Panc1 (cell line): ENCODE data around the gene RNF213. TPM values are rescaled to one million over a fixed set of nuclear protein-coding genes. Genes with fewer than 3 reads are reported as not detected.
A peak's percentile ranks its signal among the peaks of the same experiment; 100 is the strongest.

ENCODE experiments used
- ATAC-seq: fragments of 200-7000 bp; cut with Tn5 transposase; 2 replicates; pipeline ENCODE4 v1.9.1; 2020; ENCODE audit warnings: mild to moderate bottlenecking, moderate library complexity
- BruUV-seq: library from RNA; stranded (reverse); fragments of 400-500 nt; replicated peaks from 2 replicates; lab custom pipeline; 2021; lab: Mats Ljungman, UMichigan
- CTCF ChIA-PET: fragments of 300-600 bp; sonication (Branson Sonifier 250); formaldehyde crosslinking; loops from one replicate; lab custom pipeline; 2022; ENCODE audit warnings: antibody characterized with exemption; lab: Charles Lee
- POLR2A ChIA-PET: fragments of 300-600 bp; sonication (Branson Sonifier 250); formaldehyde crosslinking; loops from one replicate; lab custom pipeline; 2022; ENCODE audit warnings: antibody characterized with exemption; lab: Charles Lee
- DNase-seq: peaks from one replicate; pipeline ENCODE4 v3.0.0-alpha.2; 2010; ENCODE audit warnings: low read depth, low spot score
- H3K27ac ChIP-seq: 2 replicates; pipeline ENCODE4 v1.5.1; 2011; ENCODE audit warnings: mild to moderate bottlenecking, low read length, inconsistent platforms
- H3K27me3 ChIP-seq: fragments of 200-500 bp; sonication (Bioruptor generic); 2 replicates; pipeline ENCODE4 v1.6.0; 2014; ENCODE audit warnings: low read length, inconsistent platforms; ENCODE audit not compliant: control insufficient read depth, insufficient read depth
- H3K36me3 ChIP-seq: fragments of 200-500 bp; sonication (Bioruptor generic); 2 replicates; pipeline ENCODE4 v1.5.1; 2014; ENCODE audit warnings: inconsistent platforms, mild to moderate bottlenecking, low read length, moderate library complexity; ENCODE audit not compliant: control insufficient read depth, insufficient read depth
- H3K4me1 ChIP-seq: 2 replicates; pipeline ENCODE4 v1.5.1; 2011; ENCODE audit warnings: inconsistent platforms, mild to moderate bottlenecking, low read length, moderate library complexity; ENCODE audit not compliant: control insufficient read depth, insufficient read depth
- H3K4me3 ChIP-seq, 2 experiments: 2 replicates each; pipeline ENCODE4 v1.5.1; 2011 to 2012; ENCODE audit warnings: low read depth in 2 of 2, low read length in 2 of 2, mild to moderate bottlenecking in 2 of 2, inconsistent platforms in 1 of 2, moderate library complexity in 1 of 2
- H3K9me3 ChIP-seq: fragments of 200-500 bp; sonication (Bioruptor generic); 2 replicates; pipeline ENCODE4 v1.5.1; 2014; ENCODE audit warnings: low read depth, mild to moderate bottlenecking, inconsistent platforms, low read length, moderate library complexity; ENCODE audit not compliant: control insufficient read depth, insufficient read depth
- POLR2AphosphoS5 ChIP-seq: IDR thresholded peaks from 2 replicates; pipeline ENCODE4 v1.6.1; 2012; ENCODE audit warnings: mild to moderate bottlenecking, low read depth, low read length, moderate library complexity
- SIN3A ChIP-seq: IDR thresholded peaks from 2 replicates; pipeline ENCODE4 v1.6.1; 2012; ENCODE audit warnings: low read depth, mild to moderate bottlenecking, low read length, moderate library complexity, borderline replicate concordance; ENCODE audit not compliant: insufficient read depth
- TCF7L2 ChIP-seq: IDR thresholded peaks from 2 replicates; pipeline ENCODE4 v1.6.1; 2011; ENCODE audit warnings: mild to moderate bottlenecking, low read depth, low read length, inconsistent platforms
- in situ Hi-C: cut with HindIII; loops from 2 replicates; pipeline ENCODE4 v1.10.0; 2016; ENCODE audit warnings: low sequenced_read_pairs, low pct_unique_long_range_greater_than_20kb
- intact Hi-C: fragments of 100-400 bp; cut with micrococcal nuclease; formaldehyde crosslinking; loops from one replicate; pipeline ENCODE4 v1.10.0; 2022; ENCODE audit not compliant: unreplicated experiment
- total RNA-seq: library from RNA; stranded (reverse); gene quantifications from one replicate; pipeline ENCODE4 v1.2.1, GENCODE V29; 2021; ENCODE audit not compliant: unreplicated experiment
- TF ChIP-seq, protein P1 (sequence below), 2 experiments: IDR thresholded peaks; 2 replicates each; pipeline ENCODE4 v1.6.1; 2011 to 2012; ENCODE audit warnings: low read depth in 2 of 2, control low read depth in 1 of 2, low read length in 1 of 2, mild to moderate bottlenecking in 1 of 2, moderate library complexity in 1 of 2; ENCODE audit not compliant: insufficient read depth in 1 of 2
- TF ChIP-seq, protein P2 (sequence below): fragments of 450-650 bp; IDR thresholded peaks from 2 replicates; pipeline ENCODE4 v1.5.1; 2017; ENCODE audit warnings: mild to moderate bottlenecking

Gene RNF213
- total RNA-seq, 1 experiment from 2014 or later, result 230 TPM

- no peak for DNase-seq
- Histone ChIP-seq H3K4me3 (no peak overlapping the region), H3K4me1 (no peaks in the 10 kb centered on the region), H3K9me3 (no peaks in the 10 kb centered on the region), H3K36me3 (peaks cover 51% of the 10 kb centered on the region), H3K27ac (no peak overlapping the region), H3K27me3 (no peaks in the 10 kb centered on the region)
- no peak for ATAC-seq
- TSS peak; percentile 28 for BruUV-seq
- CTCF ChIA-PET, result no interaction called here
- POLR2A ChIA-PET, result no interaction called here
- intact Hi-C loops (no loop called here), in situ Hi-C loops (no loop called here)
- TF ChIP-seq POLR2AphosphoS5 (no peak), TCF7L2 (no peak), SIN3A (no peak)
- TF ChIP-seq, protein P1, sequence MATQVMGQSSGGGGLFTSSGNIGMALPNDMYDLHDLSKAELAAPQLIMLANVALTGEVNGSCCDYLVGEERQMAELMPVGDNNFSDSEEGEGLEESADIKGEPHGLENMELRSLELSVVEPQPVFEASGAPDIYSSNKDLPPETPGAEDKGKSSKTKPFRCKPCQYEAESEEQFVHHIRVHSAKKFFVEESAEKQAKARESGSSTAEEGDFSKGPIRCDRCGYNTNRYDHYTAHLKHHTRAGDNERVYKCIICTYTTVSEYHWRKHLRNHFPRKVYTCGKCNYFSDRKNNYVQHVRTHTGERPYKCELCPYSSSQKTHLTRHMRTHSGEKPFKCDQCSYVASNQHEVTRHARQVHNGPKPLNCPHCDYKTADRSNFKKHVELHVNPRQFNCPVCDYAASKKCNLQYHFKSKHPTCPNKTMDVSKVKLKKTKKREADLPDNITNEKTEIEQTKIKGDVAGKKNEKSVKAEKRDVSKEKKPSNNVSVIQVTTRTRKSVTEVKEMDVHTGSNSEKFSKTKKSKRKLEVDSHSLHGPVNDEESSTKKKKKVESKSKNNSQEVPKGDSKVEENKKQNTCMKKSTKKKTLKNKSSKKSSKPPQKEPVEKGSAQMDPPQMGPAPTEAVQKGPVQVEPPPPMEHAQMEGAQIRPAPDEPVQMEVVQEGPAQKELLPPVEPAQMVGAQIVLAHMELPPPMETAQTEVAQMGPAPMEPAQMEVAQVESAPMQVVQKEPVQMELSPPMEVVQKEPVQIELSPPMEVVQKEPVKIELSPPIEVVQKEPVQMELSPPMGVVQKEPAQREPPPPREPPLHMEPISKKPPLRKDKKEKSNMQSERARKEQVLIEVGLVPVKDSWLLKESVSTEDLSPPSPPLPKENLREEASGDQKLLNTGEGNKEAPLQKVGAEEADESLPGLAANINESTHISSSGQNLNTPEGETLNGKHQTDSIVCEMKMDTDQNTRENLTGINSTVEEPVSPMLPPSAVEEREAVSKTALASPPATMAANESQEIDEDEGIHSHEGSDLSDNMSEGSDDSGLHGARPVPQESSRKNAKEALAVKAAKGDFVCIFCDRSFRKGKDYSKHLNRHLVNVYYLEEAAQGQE (IDR thresholded peaks at IDR 0.05; ENCODE audit: insufficient read depth in 1 of 2, low read depth in 2 of 2, low read length in 1 of 2), result no peak
- TF ChIP-seq, protein P2, sequence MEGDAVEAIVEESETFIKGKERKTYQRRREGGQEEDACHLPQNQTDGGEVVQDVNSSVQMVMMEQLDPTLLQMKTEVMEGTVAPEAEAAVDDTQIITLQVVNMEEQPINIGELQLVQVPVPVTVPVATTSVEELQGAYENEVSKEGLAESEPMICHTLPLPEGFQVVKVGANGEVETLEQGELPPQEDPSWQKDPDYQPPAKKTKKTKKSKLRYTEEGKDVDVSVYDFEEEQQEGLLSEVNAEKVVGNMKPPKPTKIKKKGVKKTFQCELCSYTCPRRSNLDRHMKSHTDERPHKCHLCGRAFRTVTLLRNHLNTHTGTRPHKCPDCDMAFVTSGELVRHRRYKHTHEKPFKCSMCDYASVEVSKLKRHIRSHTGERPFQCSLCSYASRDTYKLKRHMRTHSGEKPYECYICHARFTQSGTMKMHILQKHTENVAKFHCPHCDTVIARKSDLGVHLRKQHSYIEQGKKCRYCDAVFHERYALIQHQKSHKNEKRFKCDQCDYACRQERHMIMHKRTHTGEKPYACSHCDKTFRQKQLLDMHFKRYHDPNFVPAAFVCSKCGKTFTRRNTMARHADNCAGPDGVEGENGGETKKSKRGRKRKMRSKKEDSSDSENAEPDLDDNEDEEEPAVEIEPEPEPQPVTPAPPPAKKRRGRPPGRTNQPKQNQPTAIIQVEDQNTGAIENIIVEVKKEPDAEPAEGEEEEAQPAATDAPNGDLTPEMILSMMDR, result no peak
Measured at GRCh38 chr17:80382446-80382845, 121.8 kb downstream of the RNF213 start.

- ChIA-PET CTCF (no interaction called here), POLR2A (no interaction called here)
- Histone ChIP-seq H3K9me3 (no peaks in the 10 kb centered on the region), H3K4me3 (no peak overlapping the region), H3K27me3 (no peaks in the 10 kb centered on the region), H3K4me1 (no peaks in the 10 kb centered on the region), H3K36me3 (peaks cover 46% of the 10 kb centered on the region), H3K27ac (no peak overlapping the region)
- in situ Hi-C loops (no loop called here), intact Hi-C loops (no loop called here)
- BruUV-seq, result no TSS peak
- TF ChIP-seq SIN3A (no peak), TCF7L2 (no peak), POLR2AphosphoS5 (no peak)
- TF ChIP-seq, protein P2, result no peak
- TF ChIP-seq, protein P1 (IDR thresholded peaks at IDR 0.05; ENCODE audit: insufficient read depth in 1 of 2, low read depth in 2 of 2, low read length in 1 of 2), result no peak
- DNase-seq (no peak), ATAC-seq (no peak)
Measured at GRCh38 chr17:80382956-80383355, 122.3 kb downstream of the RNF213 start.
